HepG2 (cell line): ENCODE results near the gene CMIP. TPM values are rescaled to one million over a fixed set of nuclear protein-coding genes. Genes with fewer than 3 reads are reported as not detected.

Experiments
- ATAC-seq: fragments of 200-7000 bp; cut with Tn5 transposase; 3 replicates; pipeline ENCODE4 v1.9.1; 2020; ENCODE audit warnings: mild to moderate bottlenecking, moderate library complexity
- BruUV-seq: library from RNA; stranded (reverse); fragments of 400-500 nt; replicated peaks from 2 replicates; lab custom pipeline; 2021; lab: Mats Ljungman, UMichigan
- CTCF ChIA-PET: fragments of 300-600 bp; formaldehyde crosslinking; extraction: SDS; loops from one replicate; lab custom pipeline; 2021; ENCODE audit warnings: low total read pairs, inconsistent platforms, low intra/inter-chr PET ratio; lab: Yijun Ruan, JAX
- POLR2A ChIA-PET: fragments of 350-600 bp; sonication (Branson Sonifier 250); formaldehyde crosslinking; loops from one replicate; lab custom pipeline; 2020; ENCODE audit warnings: antibody characterized with exemption, inconsistent platforms; lab: Yijun Ruan, JAX
- DNase-seq: peaks from one replicate; pipeline ENCODE4 v3.0.0-alpha.2; 2015; ENCODE audit warnings: low spot score
- FAIRE-seq: peaks from 3 replicates; lab custom pipeline; 2011; peaks lifted over from hg19 to GRCh38; lab: Jason Lieb, UNC
- H2AFZ ChIP-seq: one replicate; pipeline ENCODE4 v1.6.1; 2011; ENCODE audit warnings: low read length, inconsistent platforms
- H3K27ac ChIP-seq: fragments of 300-600 bp; 3 replicates; pipeline ENCODE4 v1.8.0; 2011; ENCODE audit warnings: mixed run types, mild to moderate bottlenecking, mixed read lengths, low read length, inconsistent platforms; ENCODE audit not compliant: insufficient read depth; ENCODE audit errors: extremely low read length
- H3K27me3 ChIP-seq, 2 experiments: fragments of 200-600 bp in 1 of 2; 2 replicates in 1 of 2; 3 replicates in 1 of 2; pipeline versions ENCODE4 v1.6.0 to v1.8.0; 2011; ENCODE audit warnings: low read length in 2 of 2, mild to moderate bottlenecking in 2 of 2, moderate library complexity in 2 of 2, inconsistent platforms in 1 of 2; ENCODE audit not compliant: insufficient read depth in 2 of 2, control insufficient read depth in 1 of 2
- H3K36me3 ChIP-seq, 2 experiments: fragments of 200-600 bp in 1 of 2; replicated peaks in 1 of 2; 2 replicates in 1 of 2; 3 replicates in 1 of 2; pipeline versions ENCODE4 v1.5.1 to v1.8.0; 2011; ENCODE audit warnings: low read length in 2 of 2, inconsistent platforms in 1 of 2; ENCODE audit not compliant: insufficient read depth in 2 of 2, control insufficient read depth in 1 of 2
- H3K4me1 ChIP-seq: 2 replicates; pipeline ENCODE4 v1.5.1; 2012; ENCODE audit warnings: low read length, inconsistent platforms; ENCODE audit not compliant: insufficient read depth
- H3K4me2 ChIP-seq: 2 replicates; pipeline ENCODE4 v1.6.0; 2011; ENCODE audit warnings: low read depth, low read length, inconsistent platforms
- H3K4me3 ChIP-seq, 3 experiments: fragments of 200-600 bp in 1 of 3; sonication (generic), shearing (Covaris generic) in 1 of 3; replicated peaks in 1 of 3; 2 replicates each; pipeline ENCODE4 v1.5.1; 2011 to 2016; ENCODE audit warnings: low read length in 3 of 3, inconsistent platforms in 2 of 3, low read depth in 2 of 3, mild to moderate bottlenecking in 2 of 3, control low read depth in 1 of 3, mixed read lengths in 1 of 3; ENCODE audit not compliant: insufficient read depth in 1 of 3
- H3K79me2 ChIP-seq: one replicate; pipeline ENCODE4 v1.6.1; 2011; ENCODE audit warnings: low read length, inconsistent platforms; ENCODE audit not compliant: insufficient read depth
- H3K9ac ChIP-seq: 2 replicates; pipeline ENCODE4 v1.6.0; 2011; ENCODE audit warnings: mild to moderate bottlenecking, low read depth, low read length, inconsistent platforms; ENCODE audit not compliant: insufficient read depth
- H3K9me3 ChIP-seq: 2 replicates; pipeline ENCODE4 v1.5.1; 2012; ENCODE audit warnings: mild to moderate bottlenecking, low read length
- H4K20me1 ChIP-seq: 2 replicates; pipeline ENCODE4 v1.6.0; 2011; ENCODE audit warnings: inconsistent platforms, mild to moderate bottlenecking, low read length, moderate library complexity; ENCODE audit not compliant: insufficient read depth
- CEBPB ChIP-seq: IDR thresholded peaks from 2 replicates; pipeline ENCODE4 v1.6.1; 2011; ENCODE audit warnings: low read depth, low read length, improper control_type of control experiment, borderline replicate concordance
- FOXM1 ChIP-seq: sonication (generic); formaldehyde crosslinking; IDR thresholded peaks from 2 replicates; pipeline ENCODE4 v1.5.0; 2020; ENCODE audit warnings: missing genetic modification reagents
- HNRNPH1 ChIP-seq: fragments of 200-400 bp; formaldehyde crosslinking; optimal IDR thresholded peaks from 2 replicates; pipeline ENCODE3; 2017; ENCODE audit warnings: mild to moderate bottlenecking, low read depth, low read length
- ISX ChIP-seq: sonication (generic); formaldehyde crosslinking; conservative IDR thresholded peaks from 2 replicates; pipeline ENCODE4 v1.5.0; 2020; ENCODE audit warnings: missing genetic modification reagents
- JUNB ChIP-seq: sonication (generic); formaldehyde crosslinking; IDR thresholded peaks from 2 replicates; pipeline ENCODE4 v1.8.0; 2022; ENCODE audit warnings: missing genetic modification reagents, mild to moderate bottlenecking, borderline replicate concordance
- NCOR1 ChIP-seq: fragments of 200-600 bp; sonication (generic); IDR thresholded peaks from 2 replicates; pipeline ENCODE4 v1.7.0; 2017; ENCODE audit warnings: antibody characterized with exemption, low read length, borderline replicate concordance
- NFE2L2 ChIP-seq: fragments of 150-350 bp; IDR thresholded peaks from 2 replicates; pipeline ENCODE4 v1.6.1; 2014; ENCODE audit warnings: low read length
- SP5 ChIP-seq: IDR thresholded peaks from 2 replicates; pipeline ENCODE4 v1.6.1; 2016; ENCODE audit warnings: low read depth, borderline replicate concordance
- SUZ12 ChIP-seq: fragments of 150-350 bp; IDR thresholded peaks from 2 replicates; pipeline ENCODE4 v1.6.1; 2014; ENCODE audit warnings: low read depth, low read length
- TCF7 ChIP-seq: sonication (generic); IDR thresholded peaks from 2 replicates; pipeline ENCODE4 v1.6.1; 2016; ENCODE audit warnings: antibody characterized with exemption, low read depth
- ZNF224 ChIP-seq: sonication (generic); formaldehyde crosslinking; IDR thresholded peaks from 2 replicates; pipeline ENCODE4 v1.5.0; 2020; ENCODE audit warnings: mild to moderate bottlenecking, missing genetic modification reagents
- ZNF3 ChIP-seq: IDR thresholded peaks from 2 replicates; pipeline ENCODE4 v1.7.0; 2017; ENCODE audit warnings: inconsistent platforms
- ZNF383 ChIP-seq: sonication (generic); formaldehyde crosslinking; IDR thresholded peaks from 2 replicates; pipeline ENCODE4 v1.4.0; 2020; ENCODE audit warnings: missing genetic modification reagents, mild to moderate bottlenecking, borderline replicate concordance
- ZNF460 ChIP-seq: sonication (generic); formaldehyde crosslinking; IDR thresholded peaks from 2 replicates; pipeline ENCODE4 v1.5.1; 2020; ENCODE audit warnings: missing genetic modification reagents, mild to moderate bottlenecking, borderline replicate concordance
- ZNF674 ChIP-seq: sonication (generic); formaldehyde crosslinking; IDR thresholded peaks from 2 replicates; pipeline ENCODE4 v1.5.0; 2020; ENCODE audit warnings: low read depth, mild to moderate bottlenecking, missing genetic modification reagents
- ZNF7 ChIP-seq: IDR thresholded peaks from 2 replicates; pipeline ENCODE4 v1.6.1; 2016; ENCODE audit warnings: missing biosample characterization, missing genetic modification reagents
- ZNF724P ChIP-seq: sonication (generic); formaldehyde crosslinking; IDR thresholded peaks from 2 replicates; pipeline ENCODE4 v1.8.0; 2022; ENCODE audit warnings: missing genetic modification reagents, borderline replicate concordance
- WGBS: methylation state at CpG from one replicate; pipeline ENCODE4 v1.1.6; 2017; ENCODE audit warnings: low lambda C conversion rate; 5-methylcytosine and 5-hydroxymethylcytosine counted together
- in situ Hi-C: cut with HindIII; loops from 2 replicates; pipeline ENCODE4 v1.10.0; 2017; ENCODE audit warnings: low pct_unique_long_range_greater_than_20kb; ENCODE audit not compliant: extremely low pct_ligation_motif_present
- intact Hi-C: fragments of 100-400 bp; cut with micrococcal nuclease; formaldehyde crosslinking; loops from one replicate; pipeline ENCODE4 v1.10.0; 2022; ENCODE audit not compliant: unreplicated experiment
- polyA plus RNA-seq, 8 experiments: library from polyadenylated mRNA; depleted of rRNA in 3 of 8; stranded (reverse) in 7 of 8; unstranded in 1 of 8; fragments of >200 nt; fragmentation: Illumina TruSeq in 4 of 8; extraction: Trizol in 4 of 8; gene quantifications; 2 replicates each; pipeline versions ENCODE4 v1.2.1 to v1.2.3, GENCODE V29; 2011 to 2016; ENCODE audit warnings: low read depth in 4 of 8, missing spikeins in 1 of 8, mixed read lengths in 1 of 8; ENCODE audit not compliant: insufficient read depth in 1 of 8
- total RNA-seq, 5 experiments: library from RNA; depleted of rRNA; stranded (reverse); fragments of >200 nt; fragmentation: Illumina TruSeq; extraction: Trizol; gene quantifications; 2 replicates each; pipeline ENCODE4 v1.2.3, GENCODE V29; 2016; ENCODE audit warnings: low read depth in 1 of 5
- TF ChIP-seq, protein P1 (sequence below): IDR thresholded peaks from 2 replicates; pipeline ENCODE4 v1.6.1; 2016; ENCODE audit warnings: mild to moderate bottlenecking, missing biosample characterization, missing genetic modification reagents

Gene CMIP
- total and polyA plus RNA-seq, 2 of the 13 experiments (the other 11 are each of a cell fraction or from before 2014, with no cell fraction given) = 10.9 to 18.1 TPM

GRCh38 chr16:81713796-81714195 is 269.2 kb downstream of the CMIP start (continued):
- TF ChIP-seq ZNF224 (CRISPR knock-in tag) (no peak), ZNF460 (CRISPR knock-in tag) (no peak)

DNA sequence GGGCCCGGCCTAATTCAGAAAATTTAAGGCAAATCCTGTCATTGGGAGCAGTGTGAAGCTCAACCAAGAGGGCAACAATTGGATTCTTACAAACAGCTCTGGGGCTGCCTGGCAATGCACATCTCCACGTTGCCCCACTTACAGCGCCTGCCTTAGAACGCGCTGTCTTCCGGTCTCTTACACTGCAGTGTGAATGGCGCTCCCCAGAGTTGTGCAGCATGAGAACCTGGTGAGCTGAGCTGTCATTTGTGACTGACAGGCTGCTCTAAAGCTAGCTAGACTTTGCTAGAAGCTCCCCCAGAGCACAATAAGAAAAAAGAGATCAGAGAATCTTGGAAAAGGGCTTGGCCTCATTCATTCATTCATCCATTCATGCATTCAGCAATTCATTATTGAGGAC is 270.0 kb downstream of the CMIP start:
- no peak for TF ChIP-seq ZNF3 (CRISPR knock-in tag)
- TF ChIP-seq FOXM1 = no peak
- TF ChIP-seq CEBPB = no peak
- TF ChIP-seq JUNB (CRISPR knock-in tag) = no peak
- TF ChIP-seq SP5 (CRISPR knock-in tag) = no peak
- no peak for TF ChIP-seq ZNF724P (CRISPR knock-in tag)
- TF ChIP-seq ZNF674 (CRISPR knock-in tag) = no peak
- no peak for TF ChIP-seq HNRNPH1
- no peak for TF ChIP-seq NCOR1
- no peak for TF ChIP-seq SUZ12
- TF ChIP-seq TCF7 = no peak
- TF ChIP-seq ZNF383 = no peak
- TF ChIP-seq, protein P1, sequence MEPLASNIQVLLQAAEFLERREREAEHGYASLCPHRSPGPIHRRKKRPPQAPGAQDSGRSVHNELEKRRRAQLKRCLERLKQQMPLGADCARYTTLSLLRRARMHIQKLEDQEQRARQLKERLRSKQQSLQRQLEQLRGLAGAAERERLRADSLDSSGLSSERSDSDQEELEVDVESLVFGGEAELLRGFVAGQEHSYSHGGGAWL (CRISPR knock-in tag) = no peak
- TF ChIP-seq ISX = no peak
- no peak for TF ChIP-seq NFE2L2
- no peak for TF ChIP-seq ZNF7
- H3K9me3 ChIP-seq = no peaks in the 10 kb centered on the region
- intact Hi-C loops = no loop called here
- 93% methylated on average over 7 of the region's 7 CpGs for WGBS
- DNase-seq (no peak), FAIRE-seq (no peak), ATAC-seq (no peak)
- no peaks in the 10 kb centered on the region for H3K79me2 ChIP-seq
- CTCF ChIA-PET = no interaction called here
- no peak overlapping the region for H2AFZ ChIP-seq
- POLR2A ChIA-PET = interaction anchor here (1.2 kb wide), 1 partner anchor 312 kb away, joined by 5 read pairs; no protein-coding TSS in a partner anchor
- no peak overlapping the region for H3K4me3 ChIP-seq
- no peak overlapping the region for H3K9ac ChIP-seq
- H3K4me1 ChIP-seq = no peaks in the 10 kb centered on the region
- H4K20me1 ChIP-seq = peaks cover 4% of the 10 kb centered on the region; the same call in 1 of the 2 replicates
- H3K36me3 ChIP-seq = peaks cover 3 to 8% of the 10 kb centered on the region in 2 experiments; a peak in 4 of 5 replicates
- no peak overlapping the region for H3K27ac ChIP-seq
- in situ Hi-C loops = no loop called here
- H3K27me3 ChIP-seq = peaks cover 0 to 11% of the 10 kb centered on the region in 2 experiments; a peak in 3 of 5 replicates
- BruUV-seq = no TSS peak
- H3K4me2 ChIP-seq = no peak overlapping the region
